Endodermal cell (in vitro differentiated cells): ENCODE results near the gene HS6ST1. TPM values are rescaled to one million over a fixed set of nuclear protein-coding genes. Genes with fewer than 3 reads are reported as not detected.

Experiments
- DNase-seq: peaks from one replicate; pipeline ENCODE4 v3.0.0-alpha.2; 2017
- H3K27ac ChIP-seq: 2 replicates; pipeline ENCODE4 v1.5.1; 2013; ENCODE audit warnings: mild to moderate bottlenecking, low read depth, low read length, moderate library complexity
- H3K27me3 ChIP-seq: 2 replicates; pipeline ENCODE4 v1.6.1; 2013; ENCODE audit warnings: mild to moderate bottlenecking, low read length, moderate library complexity; ENCODE audit not compliant: insufficient read depth, control insufficient read depth, poor library complexity, severe bottlenecking
- H3K36me3 ChIP-seq: 2 replicates; pipeline ENCODE4 v1.7.0; 2013; ENCODE audit warnings: mild to moderate bottlenecking, low read length, moderate library complexity; ENCODE audit not compliant: control insufficient read depth, insufficient read depth
- H3K4me1 ChIP-seq: one replicate; pipeline ENCODE4 v1.7.0; 2013; ENCODE audit warnings: low read length; ENCODE audit not compliant: control insufficient read depth, insufficient read depth
- H3K4me3 ChIP-seq: 2 replicates; pipeline ENCODE4 v1.5.1; 2013; ENCODE audit warnings: mild to moderate bottlenecking, low read length, moderate library complexity
- H3K9ac ChIP-seq: 2 replicates; pipeline ENCODE4 v1.6.1; 2013; ENCODE audit warnings: mild to moderate bottlenecking, low read length, moderate library complexity; ENCODE audit not compliant: poor library complexity, severe bottlenecking; ENCODE audit errors: extremely low read depth
- H3K9me3 ChIP-seq: 2 replicates; pipeline ENCODE4 v1.6.1; 2013; ENCODE audit warnings: mild to moderate bottlenecking, low read length, moderate library complexity; ENCODE audit not compliant: control insufficient read depth
- H3K27ac Mint-ChIP-seq: 2 replicates; pipeline ENCODE4 v1.8.0; 2020; ENCODE audit warnings: mixed read lengths
- H3K27me3 Mint-ChIP-seq: 2 replicates; pipeline ENCODE4 v1.8.0; 2021; ENCODE audit warnings: mild to moderate bottlenecking, mixed read lengths; ENCODE audit not compliant: insufficient read depth
- H3K36me3 Mint-ChIP-seq: 2 replicates; pipeline ENCODE4 v1.8.0; 2020; ENCODE audit warnings: low read depth, mixed read lengths
- H3K4me1 Mint-ChIP-seq: 2 replicates; pipeline ENCODE4 v1.8.0; 2020; ENCODE audit warnings: mixed read lengths
- H3K4me3 Mint-ChIP-seq: 2 replicates; pipeline ENCODE4 v1.8.0; 2020; ENCODE audit warnings: mild to moderate bottlenecking, moderate library complexity, mixed read lengths
- H3K9me3 Mint-ChIP-seq: 2 replicates; pipeline ENCODE4 v1.8.0; 2020; ENCODE audit warnings: mild to moderate bottlenecking, mixed read lengths
- WGBS, 2 experiments: methylation state at CpG; one replicate each; pipeline versions ENCODE4 v1.1.5 to v1.1.7; 2013; ENCODE audit warnings: missing lambda C conversion rate in 2 of 2, mixed read lengths in 1 of 2; ENCODE audit not compliant: insufficient coverage in 1 of 2, insufficient read length in 1 of 2; 5-methylcytosine and 5-hydroxymethylcytosine counted together
- total RNA-seq, 2 donors: library from RNA; stranded (reverse); fragmentation: NEBNext Ultra II Directional in 1 of 2; extraction: Animal tissue kit (Norgen Biotek cat#: 25700) in 1 of 2; gene quantifications; 2 replicates in 1 of 2; 3 replicates in 1 of 2; pipeline ENCODE4 v1.2.1, GENCODE V29; 2021
- TF ChIP-seq, protein P1 (sequence below): fragments of 200-600 bp; sonication (generic); conservative IDR thresholded peaks from 2 replicates; pipeline ENCODE4 v1.5.0; 2021; ENCODE audit warnings: antibody characterized with exemption, mild to moderate bottlenecking

Gene HS6ST1
- total RNA-seq, 2 donors from 2014 or later = 93.0 to 106 TPM

DNA sequence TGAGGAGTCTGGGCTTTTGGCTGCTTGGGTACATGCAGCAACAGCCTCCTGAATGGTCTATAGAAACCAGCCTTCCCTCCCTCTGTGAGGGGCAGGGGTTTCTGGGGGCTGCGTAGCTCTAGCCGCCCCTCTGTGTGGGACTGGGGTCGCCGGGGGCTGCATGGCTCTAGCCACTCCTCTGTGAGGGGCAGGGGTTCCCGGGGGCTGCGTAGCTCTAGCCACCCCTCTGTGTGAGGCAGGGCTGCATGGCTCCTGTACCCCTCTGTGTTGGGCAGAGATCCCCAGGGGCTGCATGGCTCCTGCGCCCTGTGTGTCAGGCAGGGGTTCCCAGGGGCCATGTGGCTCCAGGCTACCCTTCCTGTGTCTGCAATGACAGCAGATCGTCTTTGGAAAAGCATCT is 17.6 kb downstream of the HS6ST1 start:
- no peak overlapping the region for H3K4me3 Mint-ChIP-seq
- WGBS, 2 experiments = 90 to 98% methylated on average over 6 to 8 of the region's 8 CpGs
- DNase-seq = no peak
- no peak overlapping the region for H3K27ac ChIP-seq
- peak overlapping the region; percentile 35 for H3K27ac Mint-ChIP-seq
- H3K27me3 Mint-ChIP-seq = no peaks in the 10 kb centered on the region
- H3K4me1 ChIP-seq = peaks cover 7% of the 10 kb centered on the region
- H3K36me3 ChIP-seq = peaks cover 50% of the 10 kb centered on the region
- TF ChIP-seq, protein P1, sequence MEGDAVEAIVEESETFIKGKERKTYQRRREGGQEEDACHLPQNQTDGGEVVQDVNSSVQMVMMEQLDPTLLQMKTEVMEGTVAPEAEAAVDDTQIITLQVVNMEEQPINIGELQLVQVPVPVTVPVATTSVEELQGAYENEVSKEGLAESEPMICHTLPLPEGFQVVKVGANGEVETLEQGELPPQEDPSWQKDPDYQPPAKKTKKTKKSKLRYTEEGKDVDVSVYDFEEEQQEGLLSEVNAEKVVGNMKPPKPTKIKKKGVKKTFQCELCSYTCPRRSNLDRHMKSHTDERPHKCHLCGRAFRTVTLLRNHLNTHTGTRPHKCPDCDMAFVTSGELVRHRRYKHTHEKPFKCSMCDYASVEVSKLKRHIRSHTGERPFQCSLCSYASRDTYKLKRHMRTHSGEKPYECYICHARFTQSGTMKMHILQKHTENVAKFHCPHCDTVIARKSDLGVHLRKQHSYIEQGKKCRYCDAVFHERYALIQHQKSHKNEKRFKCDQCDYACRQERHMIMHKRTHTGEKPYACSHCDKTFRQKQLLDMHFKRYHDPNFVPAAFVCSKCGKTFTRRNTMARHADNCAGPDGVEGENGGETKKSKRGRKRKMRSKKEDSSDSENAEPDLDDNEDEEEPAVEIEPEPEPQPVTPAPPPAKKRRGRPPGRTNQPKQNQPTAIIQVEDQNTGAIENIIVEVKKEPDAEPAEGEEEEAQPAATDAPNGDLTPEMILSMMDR = no peak
- no peaks in the 10 kb centered on the region for H3K9me3 ChIP-seq
- peaks cover 27% of the 10 kb centered on the region for H3K36me3 Mint-ChIP-seq
- H3K9ac ChIP-seq = no peak overlapping the region
- peaks cover 28% of the 10 kb centered on the region for H3K4me1 Mint-ChIP-seq
- no peak overlapping the region for H3K4me3 ChIP-seq
- H3K9me3 Mint-ChIP-seq = no peaks in the 10 kb centered on the region
- no peaks in the 10 kb centered on the region for H3K27me3 ChIP-seq

DNA sequence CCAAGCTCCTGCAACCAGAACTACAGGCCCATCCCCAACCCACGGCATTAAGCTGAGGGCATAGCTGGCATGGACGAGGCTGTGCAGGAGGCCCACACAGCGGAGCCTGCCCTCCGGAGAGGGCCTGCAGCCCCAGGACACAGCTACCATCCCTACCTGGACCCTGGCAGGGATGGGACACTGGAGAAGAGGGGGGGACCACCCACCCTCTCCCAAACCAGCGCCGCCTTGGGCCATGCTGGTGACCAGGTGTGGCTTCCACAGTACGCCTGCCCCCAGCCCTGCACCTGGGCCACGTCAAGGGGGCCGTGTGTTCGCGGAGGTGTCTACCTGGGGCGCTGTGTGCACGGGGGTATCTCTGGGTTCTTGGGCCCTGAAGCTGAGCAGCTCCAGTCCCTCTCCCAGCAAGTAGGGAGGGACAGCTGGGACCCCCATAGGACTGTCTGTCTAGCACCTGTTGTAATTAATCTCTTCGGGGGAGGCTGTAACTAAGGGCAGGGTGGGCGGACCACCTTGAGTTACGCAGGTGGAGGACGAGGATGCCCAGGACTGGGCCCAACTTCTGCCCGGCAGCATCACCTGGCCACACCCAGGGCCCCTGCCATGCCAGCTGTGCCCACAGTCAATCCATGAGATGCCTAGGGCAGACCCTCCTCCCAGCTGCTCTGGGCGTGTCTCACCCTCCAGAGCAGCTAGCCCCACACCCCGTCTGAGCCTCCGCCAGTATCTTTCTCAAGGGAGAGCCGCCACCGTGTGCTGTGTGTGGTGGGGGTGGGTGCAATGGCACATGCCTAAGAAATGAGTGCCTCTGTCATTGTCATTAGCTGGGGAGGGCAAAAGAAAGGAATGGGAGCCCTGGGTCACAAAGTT is 18.3 kb downstream of the HS6ST1 start:
- Histone ChIP-seq H3K9me3 (no peaks in the 10 kb centered on the region), H3K27me3 (no peaks in the 10 kb centered on the region), H3K9ac (no peak overlapping the region), H3K36me3 (peaks cover 50% of the 10 kb centered on the region), H3K4me3 (no peak overlapping the region), H3K27ac (no peak overlapping the region), H3K4me1 (peaks cover under 1% of the 10 kb centered on the region)
- WGBS, 2 experiments = 94 to 100% methylated on average over 9 to 23 of the region's 23 CpGs
- DNase-seq = no peak
- Mint-ChIP-seq H3K4me1 (peaks cover 29% of the 10 kb centered on the region), H3K27me3 (no peaks in the 10 kb centered on the region), H3K27ac (peak overlapping the region; percentile 35), H3K9me3 (no peaks in the 10 kb centered on the region), H3K4me3 (no peak overlapping the region), H3K36me3 (peaks cover 30% of the 10 kb centered on the region)
- TF ChIP-seq, protein P1 = no peak

DNA sequence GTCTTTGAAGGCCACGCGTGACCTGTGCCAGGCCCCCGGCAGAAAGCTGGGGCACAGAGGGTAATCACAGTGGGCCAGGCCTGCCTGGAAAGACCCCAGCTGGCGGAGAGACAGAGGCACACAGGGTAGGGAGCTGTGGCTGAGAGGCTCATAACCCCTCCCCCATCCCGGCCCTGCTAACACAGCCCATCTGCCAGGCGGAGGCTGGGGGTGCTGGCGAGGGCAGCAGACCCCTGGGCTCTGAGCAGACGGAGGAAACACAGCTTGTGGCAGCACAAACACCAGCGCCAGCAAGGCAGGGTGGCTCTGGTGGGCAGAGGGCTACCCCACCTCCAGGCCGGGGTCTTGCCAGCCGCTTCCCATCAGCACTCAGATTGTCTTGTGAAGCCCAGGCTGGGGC is 19.0 kb downstream of the HS6ST1 start:
- Mint-ChIP-seq H3K27me3 (no peaks in the 10 kb centered on the region), H3K4me3 (no peak overlapping the region), H3K36me3 (peaks cover 32% of the 10 kb centered on the region), H3K27ac (no peak overlapping the region), H3K4me1 (peaks cover 31% of the 10 kb centered on the region), H3K9me3 (no peaks in the 10 kb centered on the region)
- H3K36me3 ChIP-seq = peaks cover 49% of the 10 kb centered on the region
- DNase-seq = no peak
- TF ChIP-seq, protein P1 = no peak
- no peaks in the 10 kb centered on the region for H3K4me1 ChIP-seq
- no peak overlapping the region for H3K27ac ChIP-seq
- H3K27me3 ChIP-seq = no peaks in the 10 kb centered on the region
- WGBS, 2 experiments = 95 to 100% methylated on average over 4 to 11 of the region's 11 CpGs
- H3K9ac ChIP-seq = no peak overlapping the region
- no peaks in the 10 kb centered on the region for H3K9me3 ChIP-seq
- no peak overlapping the region for H3K4me3 ChIP-seq
